ENCODE results near the gene FSIP1.

Gene FSIP1

DNA sequence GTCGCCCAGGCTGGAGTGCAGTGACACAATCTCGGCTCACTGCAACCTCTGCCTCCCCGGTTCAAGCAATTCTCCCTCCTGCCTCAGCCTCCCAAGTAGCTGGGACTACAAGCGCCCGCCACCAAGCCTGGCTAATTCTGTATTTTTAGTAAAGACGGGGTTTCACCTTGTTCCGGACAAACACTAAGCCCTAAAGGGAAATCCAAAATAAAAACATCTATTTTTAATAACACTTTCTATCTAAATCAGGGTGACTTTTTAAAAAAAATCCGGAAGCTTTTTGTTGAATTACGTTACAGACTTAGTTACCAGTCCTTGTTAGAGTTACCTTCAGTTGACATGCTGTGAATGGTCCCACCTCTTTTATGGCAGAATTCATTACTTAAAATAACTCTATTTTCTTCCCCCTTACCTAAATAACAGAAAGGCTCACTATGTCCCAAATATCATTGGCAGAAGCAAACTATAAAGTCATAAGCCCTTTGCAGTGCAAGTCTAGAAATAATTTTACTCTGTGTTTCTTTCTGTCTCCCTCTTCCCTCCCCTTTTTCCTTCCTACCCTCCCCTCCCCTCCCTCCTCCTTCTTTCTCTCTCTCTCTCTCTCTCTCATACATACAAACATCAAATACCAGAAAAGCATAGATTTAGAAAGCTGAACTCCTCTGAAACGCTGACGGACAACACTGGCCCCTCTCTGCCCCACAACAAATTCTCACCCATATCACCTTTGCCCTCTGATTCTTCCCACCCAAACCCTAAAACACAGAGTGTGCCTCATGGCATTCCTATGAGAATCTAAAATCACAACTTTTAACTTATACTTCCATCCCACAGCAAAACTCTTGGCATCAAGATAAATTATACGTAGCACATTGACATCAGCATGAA is 183.4 kb downstream of the FSIP1 start:
- in situ Hi-C loops (cut with MboI; ENCODE audit: low sequenced_read_pairs), result loop anchor here (25.0 kb wide), 1 partner anchor 437 kb away; no protein-coding TSS in a partner anchor

DNA sequence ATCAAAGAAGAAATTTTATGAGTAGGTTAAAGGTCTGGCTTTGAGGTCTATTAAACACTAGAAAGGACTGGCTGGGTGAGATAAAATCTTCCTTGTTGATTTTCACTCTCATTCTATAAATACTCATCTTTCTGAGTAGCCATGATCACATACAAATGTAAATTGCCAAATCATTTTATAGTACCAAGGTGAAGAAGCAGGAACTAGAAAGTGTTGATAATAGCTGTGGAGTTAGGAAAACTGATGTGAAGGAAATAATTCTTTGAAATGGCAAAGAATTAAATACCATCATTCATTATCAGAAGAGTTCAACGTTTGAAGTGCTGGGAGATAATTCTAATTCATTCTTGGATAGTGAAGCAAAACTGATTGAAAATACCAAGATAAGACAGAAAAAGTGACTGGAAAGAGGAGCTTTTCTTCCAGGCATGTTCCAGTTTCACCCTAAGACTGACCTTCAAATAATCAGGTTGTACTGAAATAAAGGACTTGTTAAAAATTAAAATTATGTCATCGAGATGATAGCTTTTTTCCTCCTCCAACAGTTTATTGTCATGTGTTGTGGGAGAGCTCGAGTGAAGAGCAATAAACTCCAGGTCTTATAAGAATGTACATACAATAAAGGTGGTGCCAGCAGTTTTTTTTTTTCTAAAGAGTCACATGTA is 184.3 kb downstream of the FSIP1 start:
- in situ Hi-C loops (cut with MboI; ENCODE audit: low sequenced_read_pairs), result loop anchor here (25.0 kb wide), 1 partner anchor 436 kb away; no protein-coding TSS in a partner anchor

DNA sequence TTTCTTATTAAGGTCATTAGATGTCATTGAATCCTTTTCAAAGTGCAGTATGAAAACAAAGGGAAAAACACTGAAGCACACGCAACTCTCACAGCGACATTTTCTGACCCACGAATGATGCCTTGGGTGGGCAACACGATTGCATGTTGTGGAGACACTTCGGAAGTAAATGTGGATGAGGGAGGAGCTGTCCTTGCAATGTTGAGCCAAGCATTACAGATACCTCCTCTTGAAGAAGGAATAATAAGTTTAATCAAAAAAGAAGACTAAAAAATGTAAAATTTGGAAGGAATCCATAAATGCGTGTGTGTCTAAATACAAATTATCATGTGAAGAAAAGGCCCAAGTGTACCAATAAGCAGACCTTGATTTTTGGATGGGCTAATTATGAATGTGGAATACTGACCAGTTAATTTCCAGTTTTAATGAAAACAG is 184.9 kb downstream of the FSIP1 start:
- in situ Hi-C loops (cut with MboI; ENCODE audit: low sequenced_read_pairs), result loop anchor here (25.0 kb wide), 1 partner anchor 435 kb away; no protein-coding TSS in a partner anchor

DNA sequence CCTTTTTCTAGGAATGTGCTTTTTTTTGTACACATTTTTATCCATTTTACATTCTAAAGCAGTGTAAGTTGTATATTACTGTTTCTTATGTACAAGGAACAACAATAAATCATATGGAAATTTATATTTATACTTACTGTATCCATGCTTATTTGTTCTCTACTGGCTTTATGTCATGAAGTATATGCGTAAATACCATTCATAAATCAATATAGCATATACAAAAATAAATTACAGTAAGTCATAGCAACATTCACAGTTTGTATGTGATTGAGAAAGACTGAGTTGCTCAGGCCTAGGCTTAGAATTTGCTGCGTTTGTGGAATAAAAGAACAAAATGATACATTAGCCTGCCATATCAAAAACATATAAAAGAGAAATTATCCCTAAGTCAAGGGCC is 185.3 kb downstream of the FSIP1 start:
- in situ Hi-C loops (cut with MboI; ENCODE audit: low sequenced_read_pairs), result loop anchor here (25.0 kb wide), 1 partner anchor 435 kb away; no protein-coding TSS in a partner anchor

DNA sequence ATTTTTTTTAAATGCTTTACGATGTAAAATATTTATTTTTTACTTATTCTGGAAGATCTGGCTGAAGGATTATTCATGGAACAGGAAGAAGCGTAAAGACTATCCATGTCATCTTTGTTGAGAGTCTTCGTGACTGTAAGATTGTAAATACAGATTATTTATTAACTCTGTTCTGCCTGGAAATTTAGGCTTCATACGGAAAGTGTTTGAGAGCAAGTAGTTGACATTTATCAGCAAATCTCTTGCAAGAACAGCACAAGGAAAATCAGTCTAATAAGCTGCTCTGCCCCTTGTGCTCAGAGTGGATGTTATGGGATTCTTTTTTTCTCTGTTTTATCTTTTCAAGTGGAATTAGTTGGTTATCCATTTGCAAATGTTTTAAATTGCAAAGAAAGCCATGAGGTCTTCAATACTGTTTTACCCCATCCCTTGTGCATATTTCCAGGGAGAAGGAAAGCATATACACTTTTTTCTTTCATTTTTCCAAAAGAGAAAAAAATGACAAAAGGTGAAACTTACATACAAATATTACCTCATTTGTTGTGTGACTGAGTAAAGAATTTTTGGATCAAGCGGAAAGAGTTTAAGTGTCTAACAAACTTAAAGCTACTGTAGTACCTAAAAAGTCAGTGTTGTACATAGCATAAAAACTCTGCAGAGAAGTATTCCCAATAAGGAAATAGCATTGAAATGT is 186.1 kb downstream of the FSIP1 start:
- in situ Hi-C loops (cut with MboI; ENCODE audit: low sequenced_read_pairs), result loop anchor here (25.0 kb wide), 1 partner anchor 434 kb away; no protein-coding TSS in a partner anchor

DNA sequence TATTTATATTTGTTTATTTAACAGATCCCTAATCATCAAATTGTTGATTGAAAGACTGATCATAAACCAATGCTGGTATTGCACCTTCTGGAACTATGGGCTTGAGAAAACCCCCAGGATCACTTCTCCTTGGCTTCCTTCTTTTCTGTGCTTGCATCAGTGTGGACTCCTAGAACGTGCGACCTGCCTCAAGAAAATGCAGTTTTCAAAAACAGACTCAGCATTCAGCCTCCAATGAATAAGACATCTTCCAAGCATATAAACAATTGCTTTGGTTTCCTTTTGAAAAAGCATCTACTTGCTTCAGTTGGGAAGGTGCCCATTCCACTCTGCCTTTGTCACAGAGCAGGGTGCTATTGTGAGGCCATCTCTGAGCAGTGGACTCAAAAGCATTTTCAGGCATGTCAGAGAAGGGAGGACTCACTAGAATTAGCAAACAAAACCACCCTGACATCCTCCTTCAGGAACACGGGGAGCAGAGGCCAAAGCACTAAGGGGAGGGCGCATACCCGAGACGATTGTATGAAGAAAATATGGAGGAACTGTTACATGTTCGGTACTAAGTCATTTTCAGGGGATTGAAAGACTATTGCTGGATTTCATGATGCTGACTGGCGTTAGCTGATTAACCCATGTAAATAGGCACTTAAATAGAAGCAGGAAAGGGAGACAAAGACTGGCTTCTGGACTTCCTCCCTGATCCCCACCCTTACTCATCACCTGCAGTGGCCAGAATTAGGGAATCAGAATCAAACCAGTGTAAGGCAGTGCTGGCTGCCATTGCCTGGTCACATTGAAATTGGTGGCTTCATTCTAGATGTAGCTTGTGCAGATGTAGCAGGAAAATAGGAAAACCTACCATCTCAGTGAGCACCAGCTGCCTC is 187.1 kb downstream of the FSIP1 start:
- in situ Hi-C loops (cut with MboI; ENCODE audit: low sequenced_read_pairs), result loop anchor here (25.0 kb wide), 1 partner anchor 433 kb away; no protein-coding TSS in a partner anchor

DNA sequence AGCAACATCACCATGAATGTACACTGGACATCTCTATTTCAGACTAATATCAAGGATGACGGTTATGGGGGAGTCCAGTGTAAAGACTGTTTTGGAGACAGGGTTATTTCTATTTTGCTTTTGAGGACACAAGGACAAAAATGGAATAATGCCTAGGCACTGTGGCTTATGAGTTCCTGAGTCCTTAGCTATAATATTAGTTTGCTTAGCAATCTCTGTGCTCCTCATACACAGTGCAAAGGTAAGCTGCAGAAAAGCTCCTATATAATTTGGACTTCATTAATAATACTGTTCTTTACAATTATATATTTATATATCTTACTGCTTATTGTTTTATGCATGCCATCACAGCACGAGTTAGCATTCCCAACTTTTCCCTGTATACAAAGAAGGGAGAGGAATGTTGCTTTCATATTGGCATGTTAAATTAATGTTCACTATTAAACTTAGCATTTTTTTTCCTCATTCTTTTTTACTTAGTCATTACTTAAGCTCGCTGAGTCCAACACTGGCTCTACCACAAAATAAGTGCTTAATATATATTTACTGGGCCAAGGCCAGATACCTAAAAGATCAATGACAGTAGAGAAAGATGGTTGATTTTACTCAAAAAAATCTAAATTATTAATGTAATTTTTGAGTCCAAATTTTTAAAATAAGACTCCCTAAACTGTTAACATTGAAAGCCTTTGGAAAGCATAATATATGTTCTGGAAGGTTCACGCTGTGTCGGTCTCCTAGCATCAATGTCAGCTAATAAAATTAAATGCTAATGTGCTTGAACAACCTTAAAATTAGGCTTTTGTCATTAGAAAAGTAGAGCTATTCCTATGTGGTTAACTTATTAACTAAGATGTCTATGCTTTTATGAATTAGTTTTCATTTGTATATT is 187.9 kb downstream of the FSIP1 start:
- in situ Hi-C loops (cut with MboI; ENCODE audit: low sequenced_read_pairs), result loop anchor here (25.0 kb wide), 1 partner anchor 432 kb away; no protein-coding TSS in a partner anchor

DNA sequence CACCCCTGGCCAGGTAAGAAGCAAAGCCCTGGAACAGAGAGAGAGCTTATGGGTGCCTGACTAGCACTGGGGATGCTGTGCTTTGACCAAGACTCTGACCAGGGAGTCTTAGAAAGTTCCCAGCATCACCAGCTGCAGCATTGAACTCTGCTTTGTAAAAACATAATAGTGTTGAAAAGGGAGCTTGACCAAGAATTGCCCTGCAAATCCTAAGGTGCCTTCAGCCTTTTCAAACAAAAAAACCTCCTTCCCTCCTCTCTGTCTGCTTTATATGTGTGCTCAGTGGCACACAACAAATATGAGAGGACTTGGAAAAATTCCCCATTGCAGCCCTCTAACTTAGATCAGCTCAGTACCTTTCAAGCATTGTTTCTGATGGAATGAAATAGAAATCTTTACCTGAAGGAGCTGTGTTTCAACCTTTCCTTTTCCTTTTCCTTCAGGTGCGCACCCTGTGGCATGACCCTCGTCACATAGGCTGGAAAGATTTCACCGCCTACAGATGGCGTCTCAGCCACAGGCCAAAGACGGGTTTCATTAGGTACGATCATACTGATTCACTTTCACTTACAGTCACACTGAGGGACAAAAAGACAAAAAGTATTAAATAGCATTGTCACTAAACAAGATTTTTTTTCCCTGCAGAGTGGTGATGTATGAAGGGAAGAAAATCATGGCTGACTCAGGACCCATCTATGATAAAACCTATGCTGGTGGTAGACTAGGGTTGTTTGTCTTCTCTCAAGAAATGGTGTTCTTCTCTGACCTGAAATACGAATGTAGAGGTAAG is 188.8 kb downstream of the FSIP1 start:
- in situ Hi-C loops (cut with MboI; ENCODE audit: low sequenced_read_pairs), result loop anchor here (25.0 kb wide), 1 partner anchor 432 kb away; no protein-coding TSS in a partner anchor

DNA sequence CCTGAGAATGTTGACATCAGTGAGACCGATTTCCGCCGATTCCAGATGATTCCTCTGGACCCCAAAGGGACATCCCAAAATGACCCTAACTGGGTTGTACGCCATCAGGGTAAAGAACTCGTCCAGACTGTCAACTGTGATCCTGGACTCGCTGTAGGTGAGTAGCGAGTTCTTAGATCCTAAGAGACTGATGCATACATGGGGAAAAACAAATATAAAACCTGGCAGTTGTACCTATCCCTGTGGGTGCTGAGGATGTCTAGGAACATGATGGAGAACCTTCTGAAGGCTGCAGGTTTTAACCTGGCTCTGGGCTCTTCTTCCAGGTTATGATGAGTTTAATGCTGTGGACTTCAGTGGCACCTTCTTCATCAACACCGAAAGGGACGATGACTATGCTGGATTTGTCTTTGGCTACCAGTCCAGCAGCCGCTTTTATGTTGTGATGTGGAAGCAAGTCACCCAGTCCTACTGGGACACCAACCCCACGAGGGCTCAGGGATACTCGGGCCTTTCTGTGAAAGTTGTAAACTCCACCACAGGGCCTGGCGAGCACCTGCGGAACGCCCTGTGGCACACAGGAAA is 189.5 kb downstream of the FSIP1 start:
- in situ Hi-C loops (cut with MboI; ENCODE audit: low sequenced_read_pairs), result loop anchor here (25.0 kb wide), 1 partner anchor 431 kb away; no protein-coding TSS in a partner anchor

DNA sequence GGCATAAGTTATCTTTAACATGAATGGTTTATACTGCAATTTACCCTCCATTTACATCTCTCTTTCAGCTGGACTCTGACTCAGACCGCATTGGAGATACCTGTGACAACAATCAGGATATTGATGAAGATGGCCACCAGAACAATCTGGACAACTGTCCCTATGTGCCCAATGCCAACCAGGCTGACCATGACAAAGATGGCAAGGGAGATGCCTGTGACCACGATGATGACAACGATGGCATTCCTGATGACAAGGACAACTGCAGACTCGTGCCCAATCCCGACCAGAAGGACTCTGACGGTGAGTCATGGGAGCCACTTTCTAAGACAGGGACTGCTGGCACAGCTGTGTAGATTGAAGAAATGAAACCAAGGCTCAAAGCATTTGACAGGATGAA is 190.1 kb downstream of the FSIP1 start:
- in situ Hi-C loops (cut with MboI; ENCODE audit: low sequenced_read_pairs), result loop anchor here (25.0 kb wide), 1 partner anchor 430 kb away; no protein-coding TSS in a partner anchor

DNA sequence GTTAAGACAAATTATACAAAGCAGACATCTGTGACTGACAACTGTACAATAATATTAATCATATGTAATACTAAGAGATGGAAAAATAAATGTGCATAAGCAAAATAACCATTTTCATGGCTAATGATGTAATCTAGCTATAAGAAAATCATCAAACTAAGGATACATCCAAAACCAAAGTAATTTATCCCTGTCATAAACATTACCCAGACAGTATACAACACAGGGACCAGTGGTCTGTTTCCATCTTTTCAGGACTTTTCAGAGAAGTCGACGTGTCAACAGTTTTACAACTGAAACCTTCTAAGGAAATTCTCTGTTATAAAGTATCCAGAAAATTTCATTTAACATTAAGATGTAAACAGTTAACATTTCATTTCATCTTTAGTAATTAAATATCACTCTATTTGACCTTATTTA is 190.7 kb downstream of the FSIP1 start:
- in situ Hi-C loops (cut with MboI; ENCODE audit: low sequenced_read_pairs), result loop anchor here (25.0 kb wide), 1 partner anchor 430 kb away; no protein-coding TSS in a partner anchor

DNA sequence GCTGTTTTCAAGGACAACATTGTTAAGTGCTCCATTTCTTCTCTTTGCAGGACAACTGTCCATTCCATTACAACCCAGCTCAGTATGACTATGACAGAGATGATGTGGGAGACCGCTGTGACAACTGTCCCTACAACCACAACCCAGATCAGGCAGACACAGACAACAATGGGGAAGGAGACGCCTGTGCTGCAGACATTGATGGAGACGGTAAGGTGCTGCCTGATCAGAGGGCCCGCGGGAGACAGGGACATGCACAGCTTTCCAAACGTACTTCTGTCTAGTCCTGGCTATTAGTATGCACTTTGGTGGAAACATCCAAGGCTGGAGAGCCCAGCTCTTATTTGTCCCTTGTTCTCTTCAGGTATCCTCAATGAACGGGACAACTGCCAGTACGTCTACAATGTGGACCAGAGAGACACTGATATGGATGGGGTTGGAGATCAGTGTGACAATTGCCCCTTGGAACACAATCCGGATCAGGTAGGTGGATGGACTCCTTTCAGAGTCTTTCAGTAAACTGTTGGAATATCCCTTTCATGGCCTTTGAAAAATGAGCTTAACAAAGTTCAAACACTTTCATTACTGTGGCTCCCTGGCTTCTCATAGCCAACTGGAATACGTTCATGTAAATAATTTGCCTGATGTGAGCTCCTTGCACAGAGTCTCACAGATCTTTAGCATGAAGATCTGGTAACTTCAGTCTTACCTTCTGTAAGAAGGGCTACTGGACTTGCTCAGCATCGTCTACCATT is 191.3 kb downstream of the FSIP1 start:
- in situ Hi-C loops (cut with MboI; ENCODE audit: low sequenced_read_pairs), result loop anchor here (25.0 kb wide), 1 partner anchor 429 kb away; no protein-coding TSS in a partner anchor

DNA sequence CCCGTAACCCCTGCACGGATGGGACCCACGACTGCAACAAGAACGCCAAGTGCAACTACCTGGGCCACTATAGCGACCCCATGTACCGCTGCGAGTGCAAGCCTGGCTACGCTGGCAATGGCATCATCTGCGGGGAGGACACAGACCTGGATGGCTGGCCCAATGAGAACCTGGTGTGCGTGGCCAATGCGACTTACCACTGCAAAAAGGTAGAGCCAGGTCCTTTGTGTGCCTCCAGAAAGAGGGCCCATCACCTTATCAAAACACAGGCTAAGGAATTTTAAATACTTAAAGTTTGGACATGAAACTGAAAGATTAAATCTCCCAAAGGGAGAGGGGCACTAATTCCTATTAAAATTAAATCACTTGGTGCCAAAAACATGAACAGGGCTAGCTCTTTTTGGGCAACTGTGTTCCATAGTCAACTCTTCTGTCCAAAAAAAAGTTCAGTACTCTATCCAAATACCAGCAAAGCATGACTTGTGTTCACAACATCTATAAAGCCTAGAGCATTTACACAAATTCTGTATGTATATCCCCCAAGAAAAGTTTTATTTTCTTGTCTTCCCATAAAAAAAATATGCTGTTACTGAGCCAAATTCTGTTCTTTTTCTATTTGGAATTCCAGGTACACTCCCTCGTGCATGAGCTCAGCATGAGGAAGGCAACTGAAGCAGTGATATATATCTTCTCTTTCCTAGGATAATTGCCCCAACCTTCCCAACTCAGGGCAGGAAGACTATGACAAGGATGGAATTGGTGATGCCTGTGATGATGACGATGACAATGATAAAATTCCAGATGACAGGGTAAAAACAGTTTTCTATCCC is 192.6 kb downstream of the FSIP1 start:
- in situ Hi-C loops (cut with MboI; ENCODE audit: low sequenced_read_pairs), result loop anchor here (10.0 to 25.0 kb wide), 2 partner anchors 275 to 428 kb away; no protein-coding TSS in a partner anchor

DNA sequence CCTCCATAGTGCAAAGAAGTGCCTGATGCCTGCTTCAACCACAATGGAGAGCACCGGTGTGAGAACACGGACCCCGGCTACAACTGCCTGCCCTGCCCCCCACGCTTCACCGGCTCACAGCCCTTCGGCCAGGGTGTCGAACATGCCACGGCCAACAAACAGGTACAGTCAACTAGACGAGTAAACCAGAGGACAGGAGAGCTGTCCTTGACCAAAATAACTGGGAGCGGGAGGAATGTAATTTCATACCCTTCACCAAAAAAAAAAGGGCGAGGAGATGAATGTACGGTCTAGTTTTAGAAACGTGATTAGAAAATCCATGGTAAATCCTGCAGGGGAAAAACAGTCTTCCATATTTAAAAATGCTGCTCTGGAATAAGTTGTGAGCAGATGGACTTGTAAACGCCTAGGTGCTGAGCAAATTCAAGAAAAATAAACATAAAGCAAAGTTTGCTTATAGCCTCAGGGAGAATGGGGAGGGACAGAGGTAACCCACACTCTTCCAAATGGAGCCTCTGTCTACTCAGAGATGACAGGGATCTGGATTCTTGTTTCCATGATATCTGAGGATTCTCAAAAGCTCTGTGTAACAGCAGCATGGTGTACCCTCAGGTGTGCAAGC is 193.3 kb downstream of the FSIP1 start:
- in situ Hi-C loops (cut with MboI; ENCODE audit: low sequenced_read_pairs), result loop anchor here (10.0 to 25.0 kb wide), 2 partner anchors 275 to 427 kb away; no protein-coding TSS in a partner anchor

DNA sequence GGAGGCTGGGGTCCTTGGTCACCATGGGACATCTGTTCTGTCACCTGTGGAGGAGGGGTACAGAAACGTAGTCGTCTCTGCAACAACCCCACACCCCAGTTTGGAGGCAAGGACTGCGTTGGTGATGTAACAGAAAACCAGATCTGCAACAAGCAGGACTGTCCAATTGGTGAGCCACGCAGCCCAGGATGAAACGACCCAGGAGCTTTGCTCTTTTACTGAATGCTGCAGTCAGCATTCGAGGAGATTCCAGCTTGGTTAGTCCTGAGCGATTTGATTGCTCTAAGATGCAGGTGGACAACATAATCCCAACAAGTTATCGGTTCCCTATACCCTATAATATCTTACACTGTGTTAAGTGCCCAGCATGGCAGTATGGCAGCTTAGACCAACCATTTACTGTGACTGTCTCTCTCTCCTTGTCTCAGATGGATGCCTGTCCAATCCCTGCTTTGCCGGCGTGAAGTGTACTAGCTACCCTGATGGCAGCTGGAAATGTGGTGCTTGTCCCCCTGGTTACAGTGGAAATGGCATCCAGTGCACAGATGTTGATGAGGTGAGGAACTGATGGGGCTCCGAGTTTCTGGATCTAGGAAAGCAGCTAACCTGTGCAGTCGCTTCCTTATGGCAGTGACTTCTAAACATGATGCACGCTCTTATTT is 194.0 kb downstream of the FSIP1 start:
- in situ Hi-C loops (cut with MboI; ENCODE audit: low sequenced_read_pairs), result loop anchor here (10.0 to 25.0 kb wide), 2 partner anchors 274 to 426 kb away; no protein-coding TSS in a partner anchor
